Lung (tissue), 12 donors: ENCODE measurements around the gene AUTS2. TPM values are rescaled to one million over a fixed set of nuclear protein-coding genes. Genes with fewer than 3 reads are reported as not detected.

Experiments used
- ATAC-seq: fragments of 200-7000 bp; cut with Tn5 transposase; one replicate; pipeline ENCODE4 v1.9.1; 2020; ENCODE audit warnings: moderate number of reproducible peaks; ENCODE audit not compliant: insufficient read depth, low FRiP score
- DNase-seq, 3 donors: peaks; one replicate each; pipeline ENCODE4 v3.0.0-alpha.2; 2013 to 2017
- H3K27ac ChIP-seq, 2 donors: one replicate each; pipeline ENCODE4 v1.5.1; 2013; ENCODE audit warnings: mild to moderate bottlenecking in 2 of 2, moderate library complexity in 2 of 2, control low read depth in 1 of 2, inconsistent platforms in 1 of 2, low read depth in 1 of 2, low read length in 1 of 2
- H3K27me3 ChIP-seq, 3 donors: one replicate each; pipeline ENCODE4 v1.5.1; 2013; ENCODE audit warnings: low read length in 2 of 3; ENCODE audit not compliant: control insufficient read depth in 3 of 3, insufficient read depth in 3 of 3
- H3K36me3 ChIP-seq, 4 donors: one replicate each; pipeline ENCODE4 v1.5.1; 2013; ENCODE audit warnings: low read length in 4 of 4, mild to moderate bottlenecking in 1 of 4, moderate library complexity in 1 of 4; ENCODE audit not compliant: control insufficient read depth in 4 of 4, insufficient read depth in 4 of 4
- H3K4me1 ChIP-seq, 5 donors: one replicate each; pipeline ENCODE4 v1.5.1; 2013; ENCODE audit warnings: low read length in 5 of 5, mild to moderate bottlenecking in 2 of 5, moderate library complexity in 1 of 5; ENCODE audit not compliant: control insufficient read depth in 5 of 5, insufficient read depth in 5 of 5
- H3K4me3 ChIP-seq: one replicate; pipeline ENCODE4 v1.5.1; 2013; ENCODE audit warnings: mild to moderate bottlenecking, control low read depth, moderate library complexity
- H3K9ac ChIP-seq, 2 donors: one replicate each; pipeline ENCODE4 v1.5.1; 2013; ENCODE audit warnings: low read length in 2 of 2, control low read depth in 1 of 2; ENCODE audit not compliant: insufficient read depth in 1 of 2
- H3K9me3 ChIP-seq, 4 donors: one replicate each; pipeline ENCODE4 v1.5.1; 2013; ENCODE audit warnings: low read length in 3 of 4, mild to moderate bottlenecking in 1 of 4, moderate library complexity in 1 of 4; ENCODE audit not compliant: control insufficient read depth in 4 of 4, insufficient read depth in 3 of 4
- WGBS, 2 donors: extraction: QIAGEN DNeasy Blood & Tissue Kit; methylation state at CpG; one replicate each; pipeline ENCODE4 v1.1.7; 2013; 5-methylcytosine and 5-hydroxymethylcytosine counted together
- polyA plus RNA-seq, 2 donors: library from polyadenylated mRNA; stranded (reverse); fragments of 200-250 nt; gene quantifications; one replicate each; pipeline ENCODE4 v1.2.1, GENCODE V29; 2013
- total RNA-seq, 2 donors: library from RNA; depleted of rRNA in 1 of 2; stranded (reverse); fragments of >200 nt in 1 of 2; gene quantifications; one replicate each; pipeline ENCODE4 v1.2.1, GENCODE V29; 2014 to 2021
- TF ChIP-seq, protein P1 (sequence below): IDR thresholded peaks from 2 replicates; pipeline ENCODE4 v1.5.1; 2012; ENCODE audit warnings: mild to moderate bottlenecking; ENCODE audit errors: control extremely low read depth, extremely low read depth
- donor health status: control.
- donor health status: control.
- donor health status: Bipolar disorder and iron deficiency.
- donor health status: healthy.
- donor health status: DM: yes; HTN: yes; CAD: no.

The AUTS2 gene
- total and polyA plus RNA-seq, 4 donors = 11.8 to 115 (median 40.6) TPM

DNA sequence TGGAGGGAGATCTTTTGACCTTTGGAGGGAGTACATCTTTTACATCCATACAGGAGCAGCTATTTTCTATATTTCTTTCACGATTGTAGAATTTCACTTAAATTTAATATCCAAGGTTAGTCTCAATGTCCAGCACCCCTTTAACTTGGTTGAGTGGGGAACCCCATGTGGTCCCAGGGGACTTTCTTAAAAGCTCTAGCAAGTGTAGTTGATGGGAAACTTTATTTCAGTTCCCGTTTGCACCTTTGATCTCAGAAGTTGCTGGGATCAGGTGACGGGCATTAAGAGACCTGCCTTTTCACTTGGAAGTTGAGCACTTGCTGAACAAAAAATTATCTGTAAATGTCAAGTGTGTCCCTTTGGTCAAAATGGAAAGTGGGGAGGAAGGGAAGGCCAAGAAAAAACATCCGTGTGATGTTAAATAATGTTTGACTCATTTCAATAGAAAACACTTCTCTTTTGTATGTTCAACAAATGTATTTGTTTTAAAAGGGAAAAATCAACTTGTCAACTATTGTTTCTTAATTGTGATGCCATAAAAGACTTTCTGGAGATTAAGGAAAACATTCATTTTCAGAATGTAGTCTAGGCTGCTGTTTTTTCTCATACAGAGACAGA, 1163.5 kb downstream of the AUTS2 start:
- Histone ChIP-seq H3K27me3 (no peaks in the 10 kb centered on the region), H3K27ac (no peak overlapping the region), H3K36me3 (peaks cover 0 to 17% (median 12%) of the 10 kb centered on the region in 4 donors), H3K4me3 (no peak overlapping the region), H3K4me1 (peaks cover 0 to 23% (median 9%) of the 10 kb centered on the region in 5 donors), H3K9me3 (no peaks in the 10 kb centered on the region), H3K9ac (no peak overlapping the region)
- DNase-seq = no peak
- WGBS, 2 donors = 75 to 81% methylated on average over 4 of the region's 4 CpGs
- TF ChIP-seq, protein P1, sequence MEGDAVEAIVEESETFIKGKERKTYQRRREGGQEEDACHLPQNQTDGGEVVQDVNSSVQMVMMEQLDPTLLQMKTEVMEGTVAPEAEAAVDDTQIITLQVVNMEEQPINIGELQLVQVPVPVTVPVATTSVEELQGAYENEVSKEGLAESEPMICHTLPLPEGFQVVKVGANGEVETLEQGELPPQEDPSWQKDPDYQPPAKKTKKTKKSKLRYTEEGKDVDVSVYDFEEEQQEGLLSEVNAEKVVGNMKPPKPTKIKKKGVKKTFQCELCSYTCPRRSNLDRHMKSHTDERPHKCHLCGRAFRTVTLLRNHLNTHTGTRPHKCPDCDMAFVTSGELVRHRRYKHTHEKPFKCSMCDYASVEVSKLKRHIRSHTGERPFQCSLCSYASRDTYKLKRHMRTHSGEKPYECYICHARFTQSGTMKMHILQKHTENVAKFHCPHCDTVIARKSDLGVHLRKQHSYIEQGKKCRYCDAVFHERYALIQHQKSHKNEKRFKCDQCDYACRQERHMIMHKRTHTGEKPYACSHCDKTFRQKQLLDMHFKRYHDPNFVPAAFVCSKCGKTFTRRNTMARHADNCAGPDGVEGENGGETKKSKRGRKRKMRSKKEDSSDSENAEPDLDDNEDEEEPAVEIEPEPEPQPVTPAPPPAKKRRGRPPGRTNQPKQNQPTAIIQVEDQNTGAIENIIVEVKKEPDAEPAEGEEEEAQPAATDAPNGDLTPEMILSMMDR = no peak
- ATAC-seq = no peak

DNA sequence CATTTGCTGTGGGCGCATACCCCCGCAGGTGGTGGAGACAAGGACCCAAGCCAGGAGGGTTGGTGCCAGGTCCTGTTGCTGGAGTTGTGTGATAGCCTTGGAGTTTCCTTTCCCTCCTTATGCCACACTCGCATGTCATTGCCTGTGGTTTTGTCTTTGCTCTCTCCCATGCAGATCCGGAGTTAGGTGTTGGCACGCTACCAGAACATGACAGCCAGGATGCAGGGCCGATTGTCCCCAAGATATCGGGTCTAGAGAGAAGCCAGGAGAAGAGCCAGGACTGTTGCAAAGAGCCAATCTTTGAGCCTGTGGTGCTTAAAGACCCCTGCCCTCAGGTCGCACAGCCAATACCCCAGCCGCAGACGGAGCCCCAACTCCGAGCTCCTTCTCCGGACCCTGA, 1164.4 kb downstream of the AUTS2 start:
- ATAC-seq = no peak
- H3K27me3 ChIP-seq = no peaks in the 10 kb centered on the region

DNA sequence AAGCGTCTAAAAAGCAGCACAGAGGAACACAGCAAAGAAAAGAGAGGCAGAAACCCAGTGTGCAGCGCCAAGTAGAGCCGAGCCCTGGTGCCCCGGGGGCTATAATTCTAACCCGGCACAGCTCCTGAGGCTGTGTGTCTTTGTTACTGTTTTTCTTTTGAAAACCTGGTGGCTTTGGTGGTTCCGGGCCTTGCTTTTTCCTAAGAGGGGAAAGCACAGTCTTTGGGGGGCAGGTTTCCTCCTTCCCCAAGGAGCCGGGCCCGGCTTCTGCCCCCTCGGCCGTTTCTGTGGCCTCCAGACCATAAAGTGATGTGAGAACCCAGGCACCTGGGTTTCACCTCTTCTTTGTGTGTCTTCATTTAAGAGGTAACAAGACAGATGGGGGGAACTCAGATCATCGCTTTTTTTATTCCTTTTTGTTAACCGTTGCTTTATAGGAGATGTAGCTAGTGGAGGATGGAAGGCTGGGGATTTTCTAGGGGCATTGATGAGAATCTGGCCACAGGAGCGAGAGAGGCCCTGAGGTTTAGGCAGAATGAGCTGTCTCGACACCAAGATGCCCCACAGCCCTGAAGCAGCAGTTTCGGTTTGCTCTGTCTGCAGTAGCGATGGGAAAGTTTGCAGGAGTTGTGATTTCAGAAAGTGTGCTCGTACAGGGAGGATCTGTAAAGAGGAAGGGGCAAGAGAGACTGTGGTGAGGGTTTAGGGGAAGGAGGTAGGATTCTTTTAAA, 1165.9 kb downstream of the AUTS2 start:
- WGBS, 2 donors = 86 to 87% methylated on average over 17 of the region's 17 CpGs
- TF ChIP-seq, protein P1 = no peak
- H3K4me3 ChIP-seq = no peak overlapping the region
- peaks cover 0 to 15% (median 6%) of the 10 kb centered on the region in 5 donors for H3K4me1 ChIP-seq
- no peaks in the 10 kb centered on the region for H3K9me3 ChIP-seq
- no peak overlapping the region for H3K27ac ChIP-seq
- no peak overlapping the region for H3K9ac ChIP-seq
- no peak for DNase-seq
- H3K36me3 ChIP-seq = peaks cover 3 to 19% (median 17%) of the 10 kb centered on the region in 4 donors
- no peaks in the 10 kb centered on the region for H3K27me3 ChIP-seq
- no peak for ATAC-seq

More for the DNA sequence above, 1164.4 kb downstream of the AUTS2 start:
- DNase-seq = no peak
- Histone ChIP-seq H3K9me3 (no peaks in the 10 kb centered on the region), H3K4me3 (no peak overlapping the region), H3K4me1 (peaks cover 0 to 23% (median 9%) of the 10 kb centered on the region in 5 donors), H3K27ac (no peak overlapping the region), H3K36me3 (peaks cover 3 to 18% (median 14%) of the 10 kb centered on the region in 4 donors), H3K9ac (no peak overlapping the region)
- 68 to 71% methylated on average over 12 of the region's 12 CpGs for WGBS, 2 donors
- TF ChIP-seq, protein P1 = no peak
